Naive thymus-derived CD8-positive, alpha-beta T cell (primary cell): ENCODE data around the gene EREG. TPM values are rescaled to one million over a fixed set of nuclear protein-coding genes. Genes with fewer than 3 reads are reported as not detected.

Source experiments
- polyA plus RNA-seq, 3 donors: library from polyadenylated mRNA; unstranded; fragments of 300-500 nt; fragmentation: Illumina TruSeq; gene quantifications; one replicate each; pipeline ENCODE4 v1.2.3, GENCODE V29; 2021
- total RNA-seq, 8 experiments: library from RNA in 2 of 8; stranded (reverse) in 2 of 8; gene quantifications; one replicate each; pipeline ENCODE4 v1.2.3 and lab custom pipeline; 2021 to 2026

Gene EREG
- total and polyA plus RNA-seq, 5 experiments from 2014 or later, result not detected

Other genes with a start within 250 kb of the EREG start
- gene MTHFD2L, start 207.0 kb upstream of the EREG start, total RNA-seq, result 10 to 100 TPM; 13.3 to 14.8 TPM
- gene MTHFD2L, start 207.0 kb upstream of the EREG start, polyA plus RNA-seq, result 1 to 10 TPM; 5.2 to 7.8 (median 6.5) TPM
- under 1 TPM in 1 of 2 experiments, not detected in 1; 0.70 TPM for gene EPGN, start 56.7 kb upstream of the EREG start, total RNA-seq
- 1 to 10 TPM in 1 of 3 donors, not detected in 2; 1.6 TPM for gene EPGN, start 56.7 kb upstream of the EREG start, polyA plus RNA-seq
- gene AREG, start 80.0 kb downstream of the EREG start, total RNA-seq, result under 1 TPM; 0.47 to 0.52 TPM
- gene AREG, start 80.0 kb downstream of the EREG start, polyA plus RNA-seq, result 1 to 10 TPM in 2 of 3 donors, under 1 TPM in 1; 0.98 to 9.0 (median 2.2) TPM